HCT116 (cell line): ENCODE data around the gene PIGX. TPM values are rescaled to one million over a fixed set of nuclear protein-coding genes. Genes with fewer than 3 reads are reported as not detected.

Experiments
- ATAC-seq: fragments of 200-7000 bp; cut with Tn5 transposase; 2 replicates; pipeline ENCODE4 v1.9.1; 2020; ENCODE audit warnings: mild to moderate bottlenecking, moderate library complexity
- BruUV-seq: library from RNA; stranded (reverse); fragments of 400-500 nt; replicated peaks from 2 replicates; lab custom pipeline; 2021; lab: Mats Ljungman, UMichigan
- CTCF ChIA-PET: fragments of 300-600 bp; sonication (Branson Sonifier 250); formaldehyde crosslinking; loops from one replicate; lab custom pipeline; 2021; ENCODE audit warnings: antibody characterized with exemption; lab: Charles Lee
- POLR2A ChIA-PET: fragments of 300-600, 350-600 bp; sonication (Branson Sonifier 250); formaldehyde crosslinking; loops from one replicate; lab custom pipeline; 2021; ENCODE audit warnings: antibody characterized with exemption; lab: Charles Lee
- RAD21 ChIA-PET, 2 experiments: fragments of 300-600 bp; sonication (Branson Sonifier 250); formaldehyde crosslinking; loops; one replicate each; lab custom pipeline; 2023; ENCODE audit warnings: low total read pairs in 2 of 2; ENCODE audit not compliant: uncharacterized antibody in 2 of 2, unreplicated experiment in 2 of 2, low non-redundant PET in 1 of 2; lab: Charles Lee
- DNase-seq: peaks from one replicate; pipeline ENCODE4 v3.0.0-alpha.2; 2010; ENCODE audit warnings: low read depth, low spot score
- H2AFZ ChIP-seq: fragments of 200-600 bp; shearing (Covaris generic), sonication (generic); 2 replicates; pipeline ENCODE4 v1.6.1; 2017; ENCODE audit warnings: low read depth, mixed run types, mixed read lengths, antibody characterized with exemption, low read length; ENCODE audit not compliant: poor library complexity, severe bottlenecking
- H3K27ac ChIP-seq: 2 replicates; pipeline ENCODE4 v1.5.1; 2012; ENCODE audit warnings: low read depth, low read length
- H3K27me3 ChIP-seq: fragments of 200-600 bp; sonication (generic); 2 replicates; pipeline ENCODE4 v1.6.1; 2016; ENCODE audit warnings: mixed run types, low read length, mixed read lengths; ENCODE audit not compliant: insufficient read depth
- H3K36me3 ChIP-seq, 2 experiments: fragments of 200-500 bp in 1 of 2; fragments of 200-600 bp in 1 of 2; sonication (Bioruptor generic) in 1 of 2; sonication (generic) in 1 of 2; 2 replicates each; pipeline versions ENCODE4 v1.5.1 to v1.6.1; 2014 to 2016; ENCODE audit warnings: low read length in 2 of 2, inconsistent platforms in 1 of 2, mixed read lengths in 1 of 2, mixed run types in 1 of 2; ENCODE audit not compliant: insufficient read depth in 2 of 2, control insufficient read depth in 1 of 2
- H3K4me1 ChIP-seq, 2 experiments: fragments of 200-600 bp in 1 of 2; sonication (generic) in 1 of 2; 2 replicates each; pipeline versions ENCODE4 v1.5.1 to v1.6.1; 2012 to 2017; ENCODE audit warnings: low read length in 2 of 2, inconsistent platforms in 1 of 2, mild to moderate bottlenecking in 1 of 2, mixed read lengths in 1 of 2, mixed run types in 1 of 2, moderate library complexity in 1 of 2; ENCODE audit not compliant: insufficient read depth in 2 of 2, control insufficient read depth in 1 of 2
- H3K4me2 ChIP-seq: fragments of 200-600 bp; sonication (generic); 2 replicates; pipeline ENCODE4 v1.6.1; 2017; ENCODE audit warnings: mixed run types, low read length, mixed read lengths
- H3K4me3 ChIP-seq, 2 experiments: fragments of 200-600 bp in 1 of 2; sonication (generic) in 1 of 2; replicated peaks in 1 of 2; 2 replicates each; pipeline ENCODE4 v1.5.1; 2011 to 2016; ENCODE audit warnings: low read length in 2 of 2, control low read depth in 1 of 2, low read depth in 1 of 2, mild to moderate bottlenecking in 1 of 2, mixed read lengths in 1 of 2, mixed run types in 1 of 2
- H3K79me2 ChIP-seq: fragments of 200-600 bp; sonication (generic); 2 replicates; pipeline ENCODE4 v1.6.1; 2017; ENCODE audit warnings: mild to moderate bottlenecking, mixed run types, low read length, moderate library complexity, mixed read lengths; ENCODE audit not compliant: insufficient read depth
- H3K9ac ChIP-seq: fragments of 200-600 bp; sonication (generic); 2 replicates; pipeline ENCODE4 v1.6.1; 2016; ENCODE audit warnings: low read length, mixed read lengths
- H3K9me2 ChIP-seq: fragments of 200-600 bp; sonication (generic), shearing (Covaris generic); 2 replicates; pipeline ENCODE4 v1.6.1; 2017; ENCODE audit warnings: mixed run types, mild to moderate bottlenecking, moderate library complexity; ENCODE audit not compliant: insufficient read depth
- H3K9me3 ChIP-seq, 2 experiments: fragments of 200-500 bp in 1 of 2; fragments of 200-600 bp in 1 of 2; sonication (Bioruptor generic) in 1 of 2; sonication (generic) in 1 of 2; 2 replicates each; pipeline ENCODE4 v1.6.1; 2014 to 2017; ENCODE audit warnings: low read length in 2 of 2, mixed read lengths in 2 of 2, inconsistent platforms in 1 of 2, low read depth in 1 of 2, mild to moderate bottlenecking in 1 of 2, mixed run types in 1 of 2, moderate library complexity in 1 of 2; ENCODE audit not compliant: control insufficient read depth in 1 of 2, insufficient read depth in 1 of 2
- H4K20me1 ChIP-seq: fragments of 200-600 bp; sonication (generic), shearing (Covaris generic); 2 replicates; pipeline ENCODE4 v1.6.1; 2017; ENCODE audit warnings: mixed run types, mild to moderate bottlenecking, moderate library complexity; ENCODE audit not compliant: insufficient read depth
- CBX3 ChIP-seq: IDR thresholded peaks from 2 replicates; pipeline ENCODE4 v1.6.1; 2012; ENCODE audit warnings: low read depth
- EGR1 ChIP-seq: IDR thresholded peaks from 2 replicates; pipeline ENCODE4 v1.6.1; 2012; ENCODE audit warnings: low read depth
- ELF1 ChIP-seq: IDR thresholded peaks from 2 replicates; pipeline ENCODE4 v1.6.1; 2012; ENCODE audit warnings: low read depth, borderline replicate concordance
- EZH2 ChIP-seq: fragments of 200-600 bp; sonication (generic); IDR thresholded peaks from 2 replicates; pipeline ENCODE4 v1.6.1; 2017; ENCODE audit warnings: antibody characterized with exemption, mixed run types
- EZH2phosphoT487 ChIP-seq: fragments of 200-600 bp; IDR thresholded peaks from 2 replicates; pipeline ENCODE4 v1.6.1; 2018; ENCODE audit warnings: antibody characterized with exemption, borderline replicate concordance
- RAD21 ChIP-seq: IDR thresholded peaks from 2 replicates; pipeline ENCODE4 v1.6.1; 2012; ENCODE audit warnings: low read depth, mild to moderate bottlenecking
- SRF ChIP-seq: IDR thresholded peaks from 2 replicates; pipeline ENCODE4 v1.6.1; 2012; ENCODE audit warnings: low read depth
- YY1 ChIP-seq: IDR thresholded peaks from 2 replicates; pipeline ENCODE4 v1.6.1; 2011; ENCODE audit warnings: low read length, low read depth, moderate library complexity, mild to moderate bottlenecking; ENCODE audit not compliant: insufficient replicate concordance; ENCODE audit errors: extremely low read depth
- intact Hi-C: fragments of 100-400 bp; cut with micrococcal nuclease; formaldehyde crosslinking; loops from 2 replicates; pipeline ENCODE4 v1.10.0; 2022
- total RNA-seq: library from RNA; stranded (reverse); gene quantifications from one replicate; pipeline ENCODE4 v1.2.1, GENCODE V29; 2021; ENCODE audit not compliant: unreplicated experiment
- TF ChIP-seq, protein P1 (sequence below): IDR thresholded peaks from 2 replicates; pipeline ENCODE4 v1.6.1; 2012
- TF ChIP-seq, protein P2 (sequence below): IDR thresholded peaks from 2 replicates; pipeline ENCODE4 v1.6.1; 2011; ENCODE audit warnings: mild to moderate bottlenecking, low read length, moderate library complexity; ENCODE audit not compliant: insufficient replicate concordance; ENCODE audit errors: extremely low read depth

PIGX gene
- total RNA-seq, 1 experiment from 2014 or later = 27.2 TPM

DNA sequence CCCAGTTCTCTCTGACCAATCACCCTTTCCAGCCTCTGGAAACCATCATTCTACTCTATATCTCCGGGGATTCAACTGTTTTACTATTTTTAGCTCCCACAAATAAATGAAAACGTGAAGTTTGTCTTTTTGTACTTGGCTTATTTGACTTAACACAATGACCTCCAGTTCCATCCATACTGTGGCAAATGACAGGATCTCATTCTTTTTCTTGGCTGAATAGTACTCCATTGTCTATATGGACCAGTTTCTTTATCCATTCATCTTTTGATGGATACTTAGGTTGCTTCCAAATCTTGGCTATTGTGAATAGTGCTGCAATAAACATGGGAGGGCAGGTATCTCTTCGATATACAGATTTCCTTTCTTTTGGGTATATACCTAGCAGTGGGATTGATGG, 38.5 kb upstream of the PIGX start:
- H3K4me1 ChIP-seq = no peaks in the 10 kb centered on the region
- ATAC-seq (no peak), DNase-seq (no peak)
- H2AFZ ChIP-seq = no peak overlapping the region
- H3K9me2 ChIP-seq = no peaks in the 10 kb centered on the region
- CTCF ChIA-PET = no interaction called here
- H3K9ac ChIP-seq = no peak overlapping the region
- H3K27me3 ChIP-seq = peaks cover 5% of the 10 kb centered on the region; the same call in 1 of the 2 replicates
- H3K79me2 ChIP-seq = no peaks in the 10 kb centered on the region
- no TSS peak for BruUV-seq
- no peaks in the 10 kb centered on the region for H3K9me3 ChIP-seq
- H3K4me2 ChIP-seq = no peak overlapping the region
- no peaks in the 10 kb centered on the region for H4K20me1 ChIP-seq
- H3K27ac ChIP-seq = no peak overlapping the region
- POLR2A ChIA-PET = no interaction called here
- RAD21 ChIA-PET = no interaction called here
- intact Hi-C loops = no loop called here
- no peak for TF ChIP-seq ELF1
- no peak for TF ChIP-seq YY1
- no peak for TF ChIP-seq RAD21
- TF ChIP-seq EZH2 = no peak
- TF ChIP-seq EGR1 = no peak
- TF ChIP-seq SRF = no peak
- TF ChIP-seq, protein P1, sequence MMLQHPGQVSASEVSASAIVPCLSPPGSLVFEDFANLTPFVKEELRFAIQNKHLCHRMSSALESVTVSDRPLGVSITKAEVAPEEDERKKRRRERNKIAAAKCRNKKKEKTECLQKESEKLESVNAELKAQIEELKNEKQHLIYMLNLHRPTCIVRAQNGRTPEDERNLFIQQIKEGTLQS = no peak
- TF ChIP-seq EZH2phosphoT487 = no peak
- TF ChIP-seq CBX3 = no peak
- TF ChIP-seq, protein P2, sequence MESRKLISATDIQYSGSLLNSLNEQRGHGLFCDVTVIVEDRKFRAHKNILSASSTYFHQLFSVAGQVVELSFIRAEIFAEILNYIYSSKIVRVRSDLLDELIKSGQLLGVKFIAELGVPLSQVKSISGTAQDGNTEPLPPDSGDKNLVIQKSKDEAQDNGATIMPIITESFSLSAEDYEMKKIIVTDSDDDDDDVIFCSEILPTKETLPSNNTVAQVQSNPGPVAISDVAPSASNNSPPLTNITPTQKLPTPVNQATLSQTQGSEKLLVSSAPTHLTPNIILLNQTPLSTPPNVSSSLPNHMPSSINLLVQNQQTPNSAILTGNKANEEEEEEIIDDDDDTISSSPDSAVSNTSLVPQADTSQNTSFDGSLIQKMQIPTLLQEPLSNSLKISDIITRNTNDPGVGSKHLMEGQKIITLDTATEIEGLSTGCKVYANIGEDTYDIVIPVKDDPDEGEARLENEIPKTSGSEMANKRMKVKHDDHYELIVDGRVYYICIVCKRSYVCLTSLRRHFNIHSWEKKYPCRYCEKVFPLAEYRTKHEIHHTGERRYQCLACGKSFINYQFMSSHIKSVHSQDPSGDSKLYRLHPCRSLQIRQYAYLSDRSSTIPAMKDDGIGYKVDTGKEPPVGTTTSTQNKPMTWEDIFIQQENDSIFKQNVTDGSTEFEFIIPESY = no peak
- H3K36me3 ChIP-seq = no peaks in the 10 kb centered on the region
- no peak overlapping the region for H3K4me3 ChIP-seq
